GM21737 (cell line): ENCODE results near the gene MED29.
"Not testable (repeated sequence)": the region's sequence is repeated elsewhere in the genome, so short reads cannot be mapped to it uniquely, and the experiment has no call there.

ENCODE experiments used
- ATAC-seq: cut with Tn5 transposase; IDR thresholded peaks from one replicate; pipeline ENCODE4 v1.9.1; 2021; ENCODE audit warnings: mild to moderate bottlenecking, moderate library complexity; ENCODE audit not compliant: unreplicated experiment

The MED29 gene

DNA sequence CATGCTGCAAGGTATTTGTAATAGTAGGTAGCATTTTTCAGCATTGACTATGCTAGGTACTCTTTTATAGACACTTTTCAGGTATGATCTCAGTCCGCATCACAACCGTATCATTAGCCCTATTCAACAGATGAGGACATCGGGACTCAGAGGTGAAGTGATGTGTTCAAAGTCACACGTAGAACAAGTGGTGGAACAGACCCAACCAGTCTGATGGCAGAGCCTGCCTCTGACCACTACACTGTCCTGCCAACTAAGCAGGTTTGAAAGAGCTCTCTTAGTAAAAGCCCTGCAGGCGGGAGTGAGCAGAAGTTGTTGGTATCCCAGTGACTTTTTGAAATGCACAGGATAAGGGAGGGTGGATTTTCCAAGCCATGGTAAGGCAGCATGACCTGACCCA lies 20.4 kb upstream of the MED29 start:
- ATAC-seq = no peak

DNA sequence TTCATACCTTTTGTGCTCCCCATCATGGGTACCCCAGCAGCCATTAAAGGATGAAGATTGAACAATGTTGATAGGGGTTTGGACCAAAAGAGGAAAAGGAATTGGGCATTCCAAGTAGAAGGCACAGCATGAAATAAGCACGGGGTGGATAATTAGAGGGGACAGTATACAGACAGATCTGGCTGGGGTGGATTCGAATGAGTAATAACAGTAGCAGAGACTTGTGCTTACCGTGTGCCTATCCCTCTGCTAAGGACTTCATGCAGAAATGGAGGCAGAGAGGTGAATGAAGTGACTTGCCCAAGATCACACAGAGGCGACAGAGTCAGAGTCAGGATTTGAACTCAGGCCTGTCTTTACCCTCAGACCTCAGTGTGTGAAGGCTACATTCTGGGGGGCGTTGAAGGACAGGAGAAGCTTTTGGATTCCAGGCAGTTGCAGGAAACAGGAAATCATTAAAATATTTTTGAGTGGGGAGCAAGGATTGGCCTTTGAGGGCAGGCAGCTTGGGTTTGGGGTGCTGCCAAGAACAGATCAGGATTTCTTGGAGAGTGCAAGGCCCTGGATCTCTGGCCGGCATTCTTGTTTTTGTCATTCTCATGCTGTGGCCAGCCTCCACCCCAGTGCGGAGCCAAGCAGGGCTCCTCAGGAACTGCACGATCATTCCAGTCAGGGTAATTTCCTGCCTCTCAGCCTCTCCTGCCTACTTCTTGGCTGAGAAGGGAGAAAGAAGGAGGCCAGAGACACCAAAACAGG lies 19.0 kb upstream of the MED29 start:
- ATAC-seq = no peak

DNA sequence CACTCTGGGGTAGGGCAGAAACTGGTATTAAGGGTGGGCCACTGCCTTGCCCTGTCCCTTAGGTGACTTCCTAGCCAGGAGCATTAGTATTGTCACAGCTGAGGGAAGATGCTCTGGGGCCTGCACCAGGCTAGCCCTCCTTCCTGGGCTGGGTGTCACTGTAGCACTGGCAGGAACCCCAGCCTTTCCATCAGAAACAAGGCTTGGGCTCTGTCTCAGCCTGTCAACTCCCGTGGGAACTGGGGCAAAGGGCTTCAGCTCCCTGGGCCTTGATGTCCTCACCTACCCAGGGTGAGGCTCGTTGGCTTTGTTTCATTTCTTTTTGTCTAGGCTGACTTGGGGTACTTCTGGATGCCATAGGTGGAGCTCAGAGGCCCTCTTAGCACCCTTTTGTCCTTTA lies 18.2 kb upstream of the MED29 start:
- no peak for ATAC-seq

- ATAC-seq = no peak
These were observed 15.2 kb upstream of the MED29 start for GRCh38 chr19:39375929-39376328.

DNA sequence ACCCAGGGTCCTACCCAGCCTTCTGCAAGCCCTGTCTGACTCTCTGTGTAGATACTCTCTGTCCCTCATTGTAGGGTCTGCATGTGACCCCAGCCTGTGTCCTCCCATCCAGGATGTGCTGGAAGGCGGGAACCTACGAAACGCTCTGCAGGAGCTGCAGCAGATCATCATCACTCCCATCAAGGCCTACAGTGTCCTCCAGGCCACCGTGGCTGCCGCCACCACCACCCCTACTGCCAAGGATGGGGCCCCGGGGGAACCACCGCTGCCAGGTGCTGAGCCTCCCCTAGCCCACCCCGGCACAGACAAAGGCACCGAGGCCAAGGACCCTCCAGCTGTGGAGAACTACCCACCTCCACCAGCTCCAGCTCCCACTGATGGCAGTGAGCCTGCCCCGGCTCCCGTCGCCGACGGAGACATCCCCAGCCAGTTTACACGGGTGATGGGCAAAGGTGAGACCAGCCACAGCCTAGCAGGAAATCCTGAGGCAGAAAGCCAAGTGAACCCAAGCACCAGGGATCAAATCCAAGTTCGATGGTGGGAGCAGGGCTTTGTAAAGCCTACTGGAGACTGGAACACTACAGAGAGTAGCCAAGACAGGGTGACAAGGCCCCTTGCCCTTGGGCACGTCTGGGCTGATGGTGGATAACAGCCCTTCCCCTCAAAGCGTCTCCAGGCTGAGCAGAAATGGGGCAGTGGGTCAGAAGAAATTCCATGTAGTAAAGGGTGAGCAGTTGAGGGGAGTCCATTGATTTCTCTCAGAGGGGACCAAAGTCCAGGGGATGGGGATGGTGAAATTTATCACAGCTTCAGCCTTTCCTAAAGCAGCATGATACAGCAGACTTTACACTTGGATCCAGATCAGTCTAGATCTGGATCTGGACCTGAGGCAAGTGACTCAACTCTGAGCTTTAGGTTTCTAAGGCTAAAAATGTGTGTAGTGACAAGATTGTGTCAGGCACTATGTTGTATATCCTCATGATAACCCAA lies 13.5 kb upstream of the MED29 start:
- no peak for ATAC-seq

DNA sequence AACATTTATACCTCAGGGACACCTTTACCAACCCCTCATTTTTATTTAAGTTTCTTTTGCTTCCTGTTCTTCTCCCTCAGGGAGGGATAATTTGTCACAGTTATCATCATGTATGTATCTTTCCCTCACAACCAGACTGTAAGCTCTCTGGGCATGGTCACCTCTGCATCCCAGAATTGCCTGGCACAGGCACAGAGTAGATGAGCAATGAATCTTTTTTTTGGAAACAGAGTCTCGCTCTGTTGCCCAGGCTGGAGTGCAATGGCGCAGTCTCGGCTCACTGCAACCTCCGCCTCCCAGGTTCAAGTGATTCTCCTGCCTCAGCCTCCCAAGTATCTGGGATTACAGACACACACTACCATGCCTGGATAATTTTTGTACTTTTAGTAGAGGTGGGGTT lies 11.8 kb upstream of the MED29 start:
- not testable (repeated sequence) for ATAC-seq

- no peak for ATAC-seq
These were observed 11.2 kb upstream of the MED29 start for GRCh38 chr19:39379865-39380396.

- ATAC-seq = no peak
These were observed 10.4 kb upstream of the MED29 start for GRCh38 chr19:39380521-39381502.

DNA sequence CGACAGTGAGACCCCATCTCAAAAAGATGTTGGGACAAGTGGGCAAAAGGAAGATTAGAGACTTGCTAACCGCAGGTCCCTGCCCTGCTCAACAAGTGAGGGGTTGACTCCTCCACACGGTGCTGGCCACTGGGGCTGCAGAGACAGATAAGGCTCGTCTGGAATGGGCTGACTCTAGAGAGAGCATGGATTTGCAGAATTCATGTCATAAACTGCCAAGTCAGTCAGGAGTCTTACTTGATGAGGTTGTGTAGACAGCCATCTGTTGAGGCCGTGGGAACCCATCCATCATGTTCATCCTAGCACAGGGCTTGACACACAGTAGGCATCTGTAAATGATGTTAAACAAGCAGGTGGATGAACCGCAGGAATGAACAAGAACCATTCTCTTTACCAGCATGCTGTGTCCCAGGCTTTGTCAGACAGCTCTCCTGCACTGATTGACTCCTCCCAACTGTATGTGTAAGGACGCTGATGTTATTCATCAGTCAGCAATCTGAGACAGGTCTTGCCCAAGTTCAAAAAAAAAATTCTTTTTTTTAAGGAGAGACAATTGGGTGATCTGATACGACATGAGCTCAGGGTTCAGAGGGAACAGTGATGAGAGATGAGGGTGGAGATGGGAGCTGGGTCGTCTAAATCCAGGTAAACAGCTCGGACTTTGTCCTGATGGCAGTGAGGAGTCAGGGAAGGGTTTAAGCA lies 9.1 kb upstream of the MED29 start:
- ATAC-seq = no peak

GRCh38 chr19:39382991-39383828 lies 8.0 kb upstream of the MED29 start:
- ATAC-seq = no peak

GRCh38 chr19:39384839-39385568 lies 6.2 kb upstream of the MED29 start:
- no peak for ATAC-seq

DNA sequence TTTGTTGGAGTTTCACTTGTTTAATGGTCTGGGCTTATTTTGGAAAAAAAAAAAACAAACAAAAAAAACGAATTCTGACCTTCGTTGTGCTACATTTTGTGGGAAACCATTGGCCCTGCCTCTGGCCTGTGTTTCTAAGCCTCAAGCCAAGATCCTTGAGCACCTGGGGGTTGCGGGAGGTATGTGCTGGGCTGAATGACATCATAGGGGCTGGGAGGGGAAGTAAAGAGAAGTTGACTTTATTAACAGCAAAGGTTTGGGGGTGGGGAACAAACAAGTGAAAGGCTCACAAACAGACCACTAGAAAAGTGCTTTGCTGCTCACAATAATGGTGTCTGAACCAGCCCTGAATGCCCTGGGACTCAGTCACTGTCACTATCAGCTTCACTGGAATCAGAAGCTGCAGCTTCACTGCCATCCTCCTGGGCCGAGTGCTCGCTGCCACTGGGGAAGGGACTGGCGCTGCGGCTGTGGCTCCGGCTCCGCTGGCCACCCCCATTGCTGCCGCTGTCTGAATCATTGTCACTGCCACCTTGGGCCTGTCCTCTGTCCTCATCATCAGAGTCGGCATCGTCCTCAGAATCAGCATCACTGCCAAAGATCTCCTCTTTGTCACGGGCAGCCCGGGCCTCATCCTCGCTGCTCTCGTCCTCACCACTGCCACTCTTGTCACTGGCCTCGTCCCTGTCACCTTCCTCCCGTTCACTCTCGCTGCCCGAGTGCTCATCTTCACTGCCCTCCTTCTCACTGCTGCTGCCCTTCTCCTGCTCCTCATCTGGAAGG lies 5.4 kb upstream of the MED29 start:
- ATAC-seq = no peak

DNA sequence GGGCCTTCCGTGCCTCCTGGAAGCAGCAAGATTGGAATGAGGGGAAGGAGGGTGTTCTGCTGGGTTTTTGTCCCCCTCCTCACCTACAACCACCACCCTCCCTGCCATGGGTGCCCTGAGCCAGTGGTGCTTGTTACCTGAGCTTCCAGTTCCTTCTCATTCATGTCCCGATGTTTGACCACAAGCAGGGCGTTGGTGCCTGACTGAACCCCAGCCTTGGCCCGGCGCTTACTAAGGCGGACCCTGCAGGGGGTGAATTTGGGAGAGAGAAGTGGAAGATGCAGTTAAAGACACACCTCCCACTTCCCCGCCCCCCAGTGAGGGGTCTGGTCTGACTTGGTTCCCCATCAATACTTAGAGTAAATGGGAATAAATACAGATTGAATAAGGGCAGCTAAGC lies 4.6 kb upstream of the MED29 start:
- ATAC-seq = no peak

DNA sequence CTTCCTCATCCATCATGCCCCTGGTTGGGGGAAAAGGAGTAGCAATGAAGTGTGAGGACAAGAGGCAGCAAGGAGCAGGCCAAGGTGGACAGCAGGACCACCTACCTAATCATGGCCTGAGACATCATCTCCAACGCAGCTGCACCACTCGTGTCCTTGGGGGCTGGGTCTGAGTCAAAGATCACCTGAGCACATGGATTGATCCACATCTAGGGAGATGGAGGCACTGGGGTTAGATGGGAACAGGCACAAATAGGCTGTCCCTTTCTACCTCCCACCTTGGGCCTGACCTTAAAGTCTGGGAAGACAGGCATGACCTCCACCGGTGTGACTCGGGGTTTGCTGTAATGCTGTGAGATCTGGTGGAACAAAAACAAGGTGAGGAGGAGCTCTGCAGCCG lies 2.5 kb upstream of the MED29 start:
- no peak for ATAC-seq

GRCh38 chr19:39389631-39390414 lies 1.4 kb upstream of the MED29 start:
- ATAC-seq = no peak

DNA sequence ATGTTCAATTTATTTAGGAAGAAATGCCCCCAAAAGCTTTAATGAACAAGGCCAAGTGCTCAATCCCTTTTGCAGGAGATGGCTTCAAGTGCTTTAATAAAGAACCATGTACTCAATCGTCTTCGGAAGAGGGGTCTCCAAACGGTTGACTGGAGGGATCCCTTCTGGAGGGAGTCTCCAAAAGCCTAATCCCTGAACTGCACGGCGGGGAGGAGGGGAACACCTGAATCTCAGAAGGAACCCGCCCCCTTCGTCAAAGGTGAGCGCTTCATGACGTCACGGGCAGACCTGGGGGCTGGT lies 777 bp upstream of the MED29 start:
- ATAC-seq = no peak
